Measurements from ENCODE around the gene CEP170B.
"Not testable (repeated sequence)": the region's sequence is repeated elsewhere in the genome, so short reads cannot be mapped to it uniquely, and the experiment has no call there.

Gene CEP170B

GRCh38 chr14:104879983-104880565 is 15.0 kb downstream of the CEP170B start:
- FAIRE-seq, result no peak

DNA sequence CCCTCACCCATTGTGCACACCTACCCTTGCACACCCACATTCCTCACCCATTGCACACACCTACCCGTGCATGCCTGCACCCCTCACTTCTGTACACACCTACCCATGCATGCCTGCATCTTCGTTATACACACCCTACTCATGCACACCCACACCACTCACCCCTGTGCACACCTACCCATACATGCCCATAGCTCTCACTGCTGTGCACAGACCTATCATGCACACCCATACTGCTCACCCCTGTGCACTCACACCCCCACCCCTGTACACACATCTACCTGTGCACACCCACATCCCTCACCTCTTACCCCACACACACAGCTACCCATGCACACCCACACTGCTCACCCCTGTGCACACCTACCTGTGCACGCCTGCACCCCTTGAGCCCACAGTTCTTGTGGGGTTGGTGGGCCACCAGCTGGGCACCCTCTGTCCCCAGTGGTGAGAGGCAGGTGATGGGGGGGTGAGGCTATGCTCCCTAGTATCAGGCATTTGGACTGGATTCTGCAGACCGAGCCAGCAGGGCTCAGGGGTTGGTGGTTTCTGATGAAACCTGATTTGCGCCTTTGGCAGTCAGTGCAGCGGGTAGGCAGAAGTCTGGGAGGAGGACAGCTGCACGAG is 15.6 kb downstream of the CEP170B start:
- no peak for FAIRE-seq

DNA sequence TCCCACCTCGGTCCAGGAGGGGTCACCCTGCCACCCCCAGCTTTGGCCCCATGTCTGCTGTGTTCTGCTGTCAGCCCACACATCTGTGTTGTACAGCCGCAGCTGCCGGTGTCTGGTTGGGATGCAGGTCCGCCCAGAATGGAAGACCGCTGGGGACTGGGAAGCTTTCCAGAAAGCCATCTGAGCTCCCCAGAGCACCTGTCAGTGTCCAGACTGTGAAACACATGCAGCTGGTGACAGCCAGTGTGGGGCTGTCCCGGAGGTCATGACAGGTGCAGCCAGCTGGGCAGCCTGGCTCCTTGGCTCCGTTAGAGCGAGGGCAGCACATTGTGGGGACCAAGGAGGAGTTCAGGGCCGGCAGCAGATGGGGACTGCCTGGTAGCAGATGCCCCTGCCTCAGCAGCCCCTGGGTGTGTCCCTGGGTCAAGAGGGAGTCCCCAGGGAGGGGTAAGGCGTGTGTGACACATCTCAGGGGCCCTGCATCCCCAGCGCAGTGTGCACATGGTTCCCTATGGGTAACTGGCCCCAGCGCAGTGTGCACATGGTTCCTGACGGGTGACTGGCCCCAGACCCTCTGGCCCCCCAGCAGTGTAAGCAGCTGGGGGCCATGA is 16.4 kb downstream of the CEP170B start:
- FAIRE-seq, result no peak

- FAIRE-seq, result no peak
These were observed 17.4 kb downstream of the CEP170B start for GRCh38 chr14:104882325-104882973.

- no peak for FAIRE-seq
These were observed 18.1 kb downstream of the CEP170B start for GRCh38 chr14:104882991-104883660.

DNA sequence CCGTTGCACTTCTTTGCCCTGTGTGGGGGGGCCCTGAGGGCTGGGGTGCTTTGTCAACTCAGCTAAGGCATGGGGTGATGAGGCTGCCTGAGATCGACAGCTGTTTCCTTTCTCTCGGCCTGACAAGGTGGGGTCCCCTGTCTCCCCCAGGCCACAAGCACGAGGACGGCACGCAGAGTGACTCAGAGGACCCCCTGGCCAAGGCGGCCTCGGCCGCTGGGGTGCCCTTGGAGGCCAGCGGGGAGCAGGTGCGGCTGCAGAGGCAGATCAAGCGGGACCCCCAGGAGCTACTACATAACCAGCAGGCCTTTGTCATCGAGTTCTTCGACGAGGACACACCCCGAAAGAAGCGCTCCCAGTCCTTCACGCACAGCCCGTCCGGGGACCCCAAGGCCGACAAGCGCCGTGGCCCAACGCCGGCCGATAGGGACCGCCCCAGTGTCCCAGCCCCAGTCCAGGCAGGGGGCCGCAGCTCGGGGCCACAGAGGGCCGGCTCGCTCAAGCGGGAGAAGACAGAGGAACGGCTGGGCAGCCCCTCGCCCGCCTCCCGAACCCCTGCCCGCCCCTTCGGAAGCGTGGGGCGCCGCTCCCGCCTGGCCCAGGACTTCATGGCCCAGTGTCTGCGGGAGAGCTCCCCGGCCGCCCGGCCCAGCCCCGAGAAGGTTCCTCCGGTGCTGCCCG is 18.8 kb downstream of the CEP170B start:
- FAIRE-seq, result no peak

DNA sequence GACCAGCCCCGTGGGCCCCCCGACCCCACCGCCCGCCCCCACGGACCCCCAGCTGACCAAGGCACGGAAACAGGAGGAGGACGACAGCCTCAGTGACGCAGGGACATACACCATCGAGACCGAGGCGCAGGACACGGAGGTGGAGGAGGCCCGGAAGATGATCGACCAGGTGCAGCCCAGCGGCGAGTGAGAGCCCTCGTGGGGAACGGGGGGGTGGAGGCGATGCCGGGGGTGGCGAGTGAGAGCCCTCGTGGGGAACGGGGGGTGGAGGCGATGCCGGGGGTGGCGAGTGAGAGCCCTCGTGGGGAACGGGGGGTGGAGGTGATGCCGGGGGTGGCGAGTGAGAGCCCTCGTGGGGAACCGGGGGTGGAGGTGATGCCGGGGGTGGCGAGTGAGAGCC is 19.3 kb downstream of the CEP170B start:
- not testable (repeated sequence) for FAIRE-seq

DNA sequence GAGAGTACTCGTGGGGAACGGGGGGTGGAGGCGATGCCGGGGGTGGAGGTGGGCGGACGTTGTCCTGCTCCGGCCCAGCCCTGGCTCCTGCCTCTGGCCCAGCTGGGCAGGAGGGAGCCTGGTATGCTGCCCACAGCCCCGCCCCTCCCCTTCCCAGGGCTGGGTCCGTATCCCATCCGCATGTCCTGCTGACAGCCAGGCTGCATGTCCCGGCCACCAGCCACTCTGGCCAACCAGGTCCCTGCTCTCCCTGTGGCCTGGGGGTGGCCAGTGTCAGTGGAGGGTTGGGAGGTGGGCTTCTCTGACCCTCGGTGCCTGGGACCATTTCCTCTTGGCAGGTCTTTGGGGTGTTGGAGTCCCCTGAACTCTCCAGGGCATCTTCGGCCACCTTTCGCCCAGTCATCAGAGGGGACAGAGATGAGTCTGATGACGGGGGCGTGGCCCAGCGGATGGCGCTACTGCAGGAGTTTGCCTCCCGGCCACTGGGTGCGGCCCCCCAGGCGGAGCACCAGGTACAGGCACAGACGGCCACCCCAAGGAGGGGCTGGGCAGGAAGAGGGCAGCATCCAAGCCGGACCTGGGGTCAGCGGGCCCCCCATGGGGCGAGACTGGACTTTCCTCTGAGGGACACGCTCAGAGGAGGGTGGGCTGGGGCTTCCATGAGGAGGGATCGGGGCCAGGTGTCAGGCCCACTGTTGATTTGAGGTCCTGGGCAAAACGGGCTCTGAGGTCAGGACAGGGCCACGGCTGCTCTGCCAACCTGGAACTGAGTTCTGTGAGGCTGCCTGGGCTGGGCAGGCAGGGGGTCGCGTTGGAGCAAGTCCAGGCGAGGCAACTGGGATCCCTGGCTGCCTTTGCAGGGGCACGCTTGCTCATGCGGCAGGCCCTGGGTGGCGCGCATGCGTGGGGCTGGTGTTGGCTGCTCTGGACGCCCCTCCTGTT is 20.2 kb downstream of the CEP170B start:
- FAIRE-seq, result no peak

GRCh38 chr14:104885973-104886689 is 21.1 kb downstream of the CEP170B start:
- FAIRE-seq, result no peak

- no peak for FAIRE-seq
These were observed 21.9 kb downstream of the CEP170B start for GRCh38 chr14:104886690-104887622.

GRCh38 chr14:104887623-104888488 is 22.8 kb downstream of the CEP170B start:
- FAIRE-seq, result no peak

DNA sequence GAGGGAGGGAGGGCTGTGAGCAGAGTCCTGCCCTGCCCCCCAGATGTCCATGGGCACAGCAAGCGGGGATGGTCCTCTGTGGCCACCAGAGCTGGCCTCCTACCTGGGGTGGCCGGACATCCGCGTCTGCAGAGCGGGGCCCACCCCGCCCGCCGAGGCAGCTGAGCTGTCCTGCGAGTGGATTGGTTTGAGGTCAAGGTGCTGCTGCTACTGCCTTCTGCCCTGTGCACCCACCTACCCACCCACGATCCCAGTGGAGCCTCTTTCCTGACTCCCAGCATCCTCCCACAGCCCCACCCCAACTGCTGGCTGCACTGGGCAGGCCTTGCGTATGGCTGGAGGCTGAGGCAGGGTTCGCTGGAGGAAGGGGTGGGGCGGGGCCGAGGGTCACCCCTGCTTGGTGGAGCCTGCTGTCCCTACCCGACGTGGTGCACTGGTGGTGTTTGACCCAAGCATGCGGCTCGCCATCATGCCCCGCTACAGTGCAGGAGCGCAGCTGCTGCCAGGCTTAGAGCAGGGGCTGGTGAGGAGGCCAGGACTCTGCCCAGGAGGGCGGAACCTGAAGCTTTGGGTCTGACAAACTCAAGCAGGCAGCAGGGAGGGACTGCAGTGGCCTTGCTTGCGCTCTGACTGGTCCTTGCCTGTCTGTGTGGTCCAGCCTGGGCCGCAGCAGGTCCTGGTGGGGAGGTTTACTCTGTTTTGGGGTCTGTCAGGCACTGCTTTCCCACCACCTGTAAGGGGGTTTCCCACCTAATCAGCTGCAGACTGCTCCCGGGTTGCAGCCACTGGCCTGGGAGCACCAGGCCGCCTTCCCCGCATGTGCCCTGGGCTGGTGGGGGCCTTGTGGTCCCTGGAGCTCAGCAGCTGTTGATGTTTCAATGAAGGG is 23.7 kb downstream of the CEP170B start:
- no peak for FAIRE-seq

DNA sequence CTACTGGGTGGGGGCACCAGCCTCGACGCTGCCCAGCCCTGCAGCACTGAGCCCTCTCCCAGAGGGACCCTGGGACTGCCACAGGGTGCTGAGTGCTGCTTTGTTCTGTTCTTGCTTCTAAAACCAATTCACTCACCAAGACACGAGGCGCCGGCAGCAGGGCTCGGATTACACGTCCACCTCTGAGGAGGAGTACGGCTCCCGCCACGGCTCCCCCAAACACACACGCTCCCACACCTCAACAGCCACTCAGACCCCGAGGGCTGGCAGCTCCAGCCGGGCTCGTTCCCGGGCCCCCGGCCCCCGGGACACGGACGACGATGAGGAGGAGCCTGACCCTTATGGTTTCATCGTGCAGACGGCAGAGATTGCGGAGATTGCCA is 24.3 kb downstream of the CEP170B start:
- no peak for FAIRE-seq

DNA sequence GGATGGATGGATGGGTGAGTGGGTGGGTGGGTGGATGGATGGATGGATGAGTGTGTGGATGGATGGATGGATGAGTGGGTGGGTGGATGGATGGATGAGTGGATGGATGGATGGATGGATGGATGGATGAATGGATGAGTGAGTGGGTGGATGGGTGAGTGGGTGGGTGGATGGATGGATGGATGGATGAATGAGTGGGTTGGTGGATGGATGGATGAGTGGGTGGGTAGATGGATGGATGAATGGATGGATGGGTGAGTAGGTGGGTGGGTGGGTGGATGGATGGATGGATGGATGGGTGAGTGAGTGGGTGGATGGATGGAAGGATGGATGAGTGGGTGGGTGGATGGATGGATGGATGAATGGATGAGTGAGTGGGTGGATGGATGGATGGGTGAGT is 25.2 kb downstream of the CEP170B start:
- not testable (repeated sequence) for FAIRE-seq

GRCh38 chr14:104891121-104891551 is 26.1 kb downstream of the CEP170B start:
- no peak for FAIRE-seq

DNA sequence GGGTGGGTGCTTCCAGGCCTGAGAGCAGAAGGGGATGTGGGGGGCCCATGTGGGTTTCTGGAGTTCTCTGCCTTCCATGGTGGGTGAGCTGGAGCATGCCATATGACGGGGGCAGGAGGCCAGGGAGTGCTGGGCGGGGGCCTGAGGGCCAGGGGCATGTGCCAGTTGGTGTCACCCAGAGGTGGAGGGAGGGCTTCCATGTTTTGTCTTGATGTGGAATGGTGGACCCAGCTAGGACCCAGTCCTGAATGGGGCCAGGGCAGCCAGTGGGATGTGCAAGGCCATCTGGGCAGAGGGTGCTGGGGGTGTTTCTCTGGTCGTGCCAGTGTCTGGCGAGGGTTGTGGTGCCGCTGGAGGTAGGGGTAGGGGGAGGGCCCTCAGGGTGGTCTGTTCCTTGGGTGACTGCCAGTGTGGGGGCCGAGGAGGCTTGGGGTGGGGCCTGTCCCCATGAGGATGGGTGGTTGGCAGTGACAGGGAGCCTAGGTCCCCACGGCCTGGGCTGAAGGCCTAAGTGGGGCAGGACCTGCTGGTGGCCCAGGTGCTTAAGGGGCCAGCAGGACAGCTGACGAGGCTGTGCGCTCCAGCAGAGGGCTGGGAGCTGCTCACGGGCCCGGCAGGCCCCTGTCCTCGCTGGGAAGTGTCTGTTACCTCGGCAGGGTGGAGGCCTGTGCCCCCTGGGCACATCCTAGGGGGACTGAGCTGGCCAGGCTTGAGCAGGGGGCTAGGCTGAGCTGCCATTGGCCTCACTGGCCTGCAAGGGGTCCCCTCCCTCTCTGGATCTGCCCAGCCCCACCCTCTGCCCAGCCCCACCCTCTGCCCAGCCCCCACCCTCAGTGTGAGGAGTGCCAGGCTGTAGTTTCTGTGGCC is 26.8 kb downstream of the CEP170B start:
- FAIRE-seq, result no peak

All from colon (tissue), 2 donors.